Lung (tissue), 12 donors: ENCODE results near the gene PTPN18. TPM values are rescaled to one million over a fixed set of nuclear protein-coding genes. Genes with fewer than 3 reads are reported as not detected.

ENCODE experiments used
- ATAC-seq: fragments of 200-7000 bp; cut with Tn5 transposase; one replicate; pipeline ENCODE4 v1.9.1; 2020; ENCODE audit warnings: moderate number of reproducible peaks; ENCODE audit not compliant: insufficient read depth, low FRiP score
- DNase-seq, 3 donors: peaks; one replicate each; pipeline ENCODE4 v3.0.0-alpha.2; 2013 to 2017
- H3K27ac ChIP-seq, 2 donors: one replicate each; pipeline ENCODE4 v1.5.1; 2013; ENCODE audit warnings: mild to moderate bottlenecking in 2 of 2, moderate library complexity in 2 of 2, control low read depth in 1 of 2, inconsistent platforms in 1 of 2, low read depth in 1 of 2, low read length in 1 of 2
- H3K27me3 ChIP-seq, 3 donors: one replicate each; pipeline ENCODE4 v1.5.1; 2013; ENCODE audit warnings: low read length in 2 of 3; ENCODE audit not compliant: control insufficient read depth in 3 of 3, insufficient read depth in 3 of 3
- H3K36me3 ChIP-seq, 4 donors: one replicate each; pipeline ENCODE4 v1.5.1; 2013; ENCODE audit warnings: low read length in 4 of 4, mild to moderate bottlenecking in 1 of 4, moderate library complexity in 1 of 4; ENCODE audit not compliant: control insufficient read depth in 4 of 4, insufficient read depth in 4 of 4
- H3K4me1 ChIP-seq, 5 donors: one replicate each; pipeline ENCODE4 v1.5.1; 2013; ENCODE audit warnings: low read length in 5 of 5, mild to moderate bottlenecking in 2 of 5, moderate library complexity in 1 of 5; ENCODE audit not compliant: control insufficient read depth in 5 of 5, insufficient read depth in 5 of 5
- H3K4me3 ChIP-seq: one replicate; pipeline ENCODE4 v1.5.1; 2013; ENCODE audit warnings: mild to moderate bottlenecking, control low read depth, moderate library complexity
- H3K9ac ChIP-seq, 2 donors: one replicate each; pipeline ENCODE4 v1.5.1; 2013; ENCODE audit warnings: low read length in 2 of 2, control low read depth in 1 of 2; ENCODE audit not compliant: insufficient read depth in 1 of 2
- H3K9me3 ChIP-seq, 4 donors: one replicate each; pipeline ENCODE4 v1.5.1; 2013; ENCODE audit warnings: low read length in 3 of 4, mild to moderate bottlenecking in 1 of 4, moderate library complexity in 1 of 4; ENCODE audit not compliant: control insufficient read depth in 4 of 4, insufficient read depth in 3 of 4
- CTCF ChIP-seq: IDR thresholded peaks from 2 replicates; pipeline ENCODE4 v1.5.1; 2012; ENCODE audit warnings: mild to moderate bottlenecking; ENCODE audit errors: control extremely low read depth, extremely low read depth
- WGBS, 2 donors: extraction: QIAGEN DNeasy Blood & Tissue Kit; methylation state at CpG; one replicate each; pipeline ENCODE4 v1.1.7; 2013; 5-methylcytosine and 5-hydroxymethylcytosine counted together
- polyA plus RNA-seq, 2 donors: library from polyadenylated mRNA; stranded (reverse); fragments of 200-250 nt; gene quantifications; one replicate each; pipeline ENCODE4 v1.2.1, GENCODE V29; 2013
- total RNA-seq, 2 donors: library from RNA; depleted of rRNA in 1 of 2; stranded (reverse); fragments of >200 nt in 1 of 2; gene quantifications; one replicate each; pipeline ENCODE4 v1.2.1, GENCODE V29; 2014 to 2021
- donor health status: control.
- donor health status: control.
- donor health status: Bipolar disorder and iron deficiency.
- donor health status: healthy.
- donor health status: DM: yes; HTN: yes; CAD: no.

PTPN18 gene
- total and polyA plus RNA-seq, 4 donors, result 29.2 to 88.3 (median 59.7) TPM

GRCh38 chr2:130338793-130339345 lies 17.0 kb upstream of the PTPN18 start:
- ATAC-seq (no peak), DNase-seq (no peak)
- Histone ChIP-seq H3K9ac (no peak overlapping the region), H3K36me3 (peaks cover 0 to 21% (median 12%) of the 10 kb centered on the region in 4 donors), H3K4me1 (peaks cover 0 to 21% (median 3%) of the 10 kb centered on the region in 5 donors), H3K27ac (no peak overlapping the region), H3K9me3 (no peaks in the 10 kb centered on the region), H3K27me3 (no peaks in the 10 kb centered on the region), H3K4me3 (no peak overlapping the region)
- 95 to 96% methylated on average over 12 of the region's 12 CpGs for WGBS, 2 donors
- no peak for TF ChIP-seq CTCF

- 84 to 92% methylated on average over 10 of the region's 10 CpGs for WGBS, 2 donors
- Histone ChIP-seq H3K9me3 (no peaks in the 10 kb centered on the region), H3K36me3 (peaks cover 4 to 28% (median 20%) of the 10 kb centered on the region in 4 donors), H3K27me3 (no peaks in the 10 kb centered on the region), H3K4me3 (no peak overlapping the region), H3K27ac (no peak overlapping the region), H3K9ac (no peak overlapping the region), H3K4me1 (peaks cover 0 to 21% (median 3%) of the 10 kb centered on the region in 5 donors)
- no peak for ATAC-seq
- DNase-seq, result no peak
- no peak for TF ChIP-seq CTCF
These were observed 15.7 kb upstream of the PTPN18 start for GRCh38 chr2:130339885-130340745.

GRCh38 chr2:130341562-130342019 lies 14.3 kb upstream of the PTPN18 start:
- ATAC-seq, result no peak
- H3K4me1 ChIP-seq, result peaks cover 0 to 21% (median 3%) of the 10 kb centered on the region in 5 donors
- H3K27me3 ChIP-seq, result no peaks in the 10 kb centered on the region
- WGBS, 2 donors, result 2 to 4% methylated on average over 15 to 24 of the region's 24 CpGs
- peaks cover 9 to 40% (median 34%) of the 10 kb centered on the region in 4 donors for H3K36me3 ChIP-seq
- peak overlapping the region in 1 of 2 donors; percentile 66 for H3K9ac ChIP-seq
- peak in 1 of 3 donors; percentile 23 for DNase-seq
- peak overlapping the region; percentile 78 to 85 for H3K27ac ChIP-seq
- no peaks in the 10 kb centered on the region for H3K9me3 ChIP-seq
- peak overlapping the region; percentile 71 for H3K4me3 ChIP-seq
- no peak for TF ChIP-seq CTCF
